ENCODE results near the gene RCVRN.

The RCVRN gene

GRCh38 chr17:9902120-9902519 is 3.0 kb downstream of the RCVRN start:
- no peak for DNase-seq
- Histone ChIP-seq H3K27me3 (replicated peaks) (no peaks in the 10 kb centered on the region), H3K36me3 (replicated peaks) (no peaks in the 10 kb centered on the region), H3K4me3 (ENCODE audit: low read depth, low read length) (no peak overlapping the region), H3K27ac (no peak overlapping the region)
- in situ Hi-C loops (cut with HindIII; ENCODE audit: low pct_ligation_motif_present, low sequenced_read_pairs), result no loop called here
- TF ChIP-seq CTCF (IDR thresholded peaks at IDR 0.05; ENCODE audit: low read depth, low read length, missing control alignments), result no peak

- TF ChIP-seq CTCF (IDR thresholded peaks at IDR 0.05; ENCODE audit: low read depth, low read length, missing control alignments), result no peak
- Histone ChIP-seq H3K27ac (no peak overlapping the region), H3K4me3 (ENCODE audit: low read depth, low read length) (no peak overlapping the region), H3K36me3 (replicated peaks) (no peaks in the 10 kb centered on the region), H3K27me3 (replicated peaks) (no peaks in the 10 kb centered on the region)
- DNase-seq, result no peak
- in situ Hi-C loops (cut with HindIII; ENCODE audit: low pct_ligation_motif_present, low sequenced_read_pairs), result no loop called here
These were observed 4.3 kb downstream of the RCVRN start for GRCh38 chr17:9900784-9901183.

DNA sequence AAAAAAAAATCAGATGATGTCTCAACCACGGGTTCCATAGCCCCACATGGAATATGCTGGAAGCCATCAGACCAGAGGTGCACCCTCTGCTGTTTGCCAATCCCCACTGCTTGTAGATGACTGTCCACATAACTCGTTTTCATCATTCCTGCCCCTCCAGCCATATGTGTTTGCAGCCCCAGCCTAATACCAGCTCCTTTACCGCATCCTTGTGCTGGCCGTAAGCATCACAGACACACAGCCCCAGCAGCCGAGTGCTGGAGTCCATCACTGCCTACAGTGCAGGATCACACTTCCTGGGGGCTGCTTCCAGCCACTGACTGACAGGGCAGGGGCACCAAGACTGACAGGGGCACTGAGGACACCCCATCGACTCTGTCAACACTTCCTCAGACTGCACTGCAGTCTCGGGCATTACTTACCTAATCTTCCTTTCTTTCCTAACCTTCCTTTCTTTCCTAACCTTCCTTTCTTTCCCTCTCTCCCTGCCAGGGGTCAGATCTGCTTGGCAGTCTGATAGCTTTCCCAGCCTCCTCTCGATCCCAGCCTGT is 5.0 kb downstream of the RCVRN start:
- H3K36me3 ChIP-seq (replicated peaks), result no peaks in the 10 kb centered on the region
- H3K27ac ChIP-seq, result no peak overlapping the region
- no peak overlapping the region for H3K4me3 ChIP-seq (ENCODE audit: low read depth, low read length)
- H3K27me3 ChIP-seq (replicated peaks), result no peaks in the 10 kb centered on the region
- in situ Hi-C loops (cut with HindIII; ENCODE audit: low pct_ligation_motif_present, low sequenced_read_pairs), result no loop called here
- no peak for TF ChIP-seq CTCF (IDR thresholded peaks at IDR 0.05; ENCODE audit: low read depth, low read length, missing control alignments)
- no peak for DNase-seq

DNA sequence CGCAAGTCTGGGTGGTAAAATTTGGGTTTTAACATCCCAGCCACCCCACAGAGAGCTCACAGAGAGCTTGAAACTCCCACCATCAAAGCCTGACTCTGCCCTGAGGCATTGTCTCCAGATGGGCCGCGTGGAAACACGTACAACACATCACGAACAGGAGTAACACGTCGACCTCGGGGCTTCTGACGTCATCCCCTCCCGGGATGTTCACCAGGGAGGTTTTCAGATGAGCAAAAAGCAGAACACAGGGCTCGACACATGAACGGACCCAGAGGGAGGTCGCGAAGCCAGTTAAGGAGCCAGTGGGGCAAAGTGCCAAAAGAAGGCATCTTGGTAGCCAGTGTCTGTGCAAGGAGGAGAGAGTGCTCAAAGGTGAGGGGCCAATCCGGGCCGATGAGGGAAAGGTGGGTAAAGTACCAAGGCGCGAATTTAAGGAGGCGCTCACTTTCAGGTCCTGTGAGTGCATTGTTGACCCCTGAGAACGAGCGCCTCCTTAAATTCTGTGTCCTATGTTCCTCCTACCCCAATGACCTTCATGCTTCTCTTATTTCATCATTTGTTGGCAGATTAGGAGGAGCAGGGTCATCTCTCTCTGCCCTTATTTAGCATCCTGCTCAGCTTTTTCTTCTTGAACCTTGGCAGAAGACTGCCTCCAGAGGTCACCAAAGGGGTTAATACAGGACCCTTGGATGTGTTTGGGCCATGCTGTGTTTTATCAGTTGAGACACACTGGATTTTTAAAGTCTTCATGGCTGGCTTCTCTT is 5.6 kb downstream of the RCVRN start:
- no peak overlapping the region for H3K4me3 ChIP-seq (ENCODE audit: low read depth, low read length)
- H3K36me3 ChIP-seq (replicated peaks), result no peaks in the 10 kb centered on the region
- no peak overlapping the region for H3K27ac ChIP-seq
- no peak for DNase-seq
- in situ Hi-C loops (cut with HindIII; ENCODE audit: low pct_ligation_motif_present, low sequenced_read_pairs), result no loop called here
- TF ChIP-seq CTCF (IDR thresholded peaks at IDR 0.05; ENCODE audit: low read depth, low read length, missing control alignments), result no peak
- H3K27me3 ChIP-seq (replicated peaks), result no peaks in the 10 kb centered on the region

- no peak for DNase-seq
- Histone ChIP-seq H3K4me3 (ENCODE audit: low read depth, low read length) (no peak overlapping the region), H3K27ac (no peak overlapping the region), H3K27me3 (replicated peaks) (no peaks in the 10 kb centered on the region), H3K36me3 (replicated peaks) (no peaks in the 10 kb centered on the region)
- TF ChIP-seq CTCF (IDR thresholded peaks at IDR 0.05; ENCODE audit: low read depth, low read length, missing control alignments), result no peak
- in situ Hi-C loops (cut with HindIII; ENCODE audit: low pct_ligation_motif_present, low sequenced_read_pairs), result no loop called here
These were observed 6.3 kb downstream of the RCVRN start for GRCh38 chr17:9898812-9899211.
